H9 (cell line): ENCODE data around the gene CDH23. TPM values are rescaled to one million over a fixed set of nuclear protein-coding genes. Genes with fewer than 3 reads are reported as not detected.

Experiments used
- DNase-seq: peaks from one replicate; pipeline ENCODE4 v3.0.0-alpha.2; 2017
- H2AFZ ChIP-seq: one replicate; pipeline ENCODE4 v1.6.1; 2013; ENCODE audit warnings: mild to moderate bottlenecking, low read length, control low read depth, moderate library complexity
- H2AK5ac ChIP-seq: 2 replicates; pipeline ENCODE4 v1.6.1; 2013; ENCODE audit warnings: low read length, control low read depth, mixed read lengths; ENCODE audit not compliant: insufficient read length
- H2BK120ac ChIP-seq: one replicate; pipeline ENCODE4 v1.6.1; 2013; ENCODE audit warnings: low read depth, mild to moderate bottlenecking, low read length, control low read depth, inconsistent platforms; ENCODE audit not compliant: poor library complexity, severe bottlenecking
- H2BK12ac ChIP-seq: 2 replicates; pipeline ENCODE4 v1.6.1; 2013; ENCODE audit warnings: low read length, control low read depth, mixed read lengths, low read depth; ENCODE audit not compliant: insufficient read length
- H2BK15ac ChIP-seq: 2 replicates; pipeline ENCODE4 v1.6.1; 2013; ENCODE audit warnings: low read depth, low read length, control low read depth
- H2BK20ac ChIP-seq: one replicate; pipeline ENCODE4 v1.6.1; 2013; ENCODE audit warnings: low read depth, mild to moderate bottlenecking, low read length, control low read depth, inconsistent platforms; ENCODE audit not compliant: poor library complexity, severe bottlenecking
- H2BK5ac ChIP-seq: 2 replicates; pipeline ENCODE4 v1.6.1; 2013; ENCODE audit warnings: low read length, control low read depth, mixed read lengths; ENCODE audit not compliant: insufficient read length
- H3K14ac ChIP-seq: 2 replicates; pipeline ENCODE4 v1.6.1; 2013; ENCODE audit warnings: low read length, control low read depth; ENCODE audit not compliant: insufficient read depth
- H3K18ac ChIP-seq: 2 replicates; pipeline ENCODE4 v1.6.1; 2013; ENCODE audit warnings: low read depth, mild to moderate bottlenecking, mixed read lengths, low read length, control low read depth; ENCODE audit not compliant: insufficient read length
- H3K23ac ChIP-seq: 2 replicates; pipeline ENCODE4 v1.6.1; 2013; ENCODE audit warnings: low read length, control low read depth, mixed read lengths, low read depth; ENCODE audit not compliant: insufficient read length
- H3K23me2 ChIP-seq: 2 replicates; pipeline ENCODE4 v1.6.1; 2013; ENCODE audit warnings: low read depth, mild to moderate bottlenecking, mixed read lengths, low read length, control low read depth; ENCODE audit not compliant: insufficient read length, poor library complexity, severe bottlenecking
- H3K27ac ChIP-seq: 2 replicates; pipeline ENCODE4 v1.5.1; 2013; ENCODE audit warnings: low read length, control low read depth, mixed read lengths, low read depth; ENCODE audit not compliant: insufficient read length
- H3K27me3 ChIP-seq: 2 replicates; pipeline ENCODE4 v1.6.1; 2013; ENCODE audit warnings: low read length, control low read depth, inconsistent platforms; ENCODE audit not compliant: insufficient read depth
- H3K4ac ChIP-seq: 2 replicates; pipeline ENCODE4 v1.6.1; 2013; ENCODE audit warnings: low read depth, mild to moderate bottlenecking, control low read depth, inconsistent platforms, low read length, moderate library complexity
- H3K4me1 ChIP-seq: 2 replicates; pipeline ENCODE4 v1.6.1; 2013; ENCODE audit warnings: low read length, control low read depth, inconsistent platforms; ENCODE audit not compliant: insufficient read depth
- H3K4me2 ChIP-seq: 2 replicates; pipeline ENCODE4 v1.6.1; 2013; ENCODE audit warnings: low read length, control low read depth, mixed read lengths; ENCODE audit not compliant: insufficient read length, insufficient read depth
- H3K56ac ChIP-seq: 2 replicates; pipeline ENCODE4 v1.6.1; 2013; ENCODE audit warnings: low read depth, mild to moderate bottlenecking, mixed read lengths, low read length, control low read depth; ENCODE audit not compliant: insufficient read length
- H3K79me1 ChIP-seq: 2 replicates; pipeline ENCODE4 v1.6.1; 2013; ENCODE audit warnings: low read depth, mild to moderate bottlenecking, moderate library complexity, low read length, control low read depth, inconsistent platforms; ENCODE audit not compliant: insufficient read depth, poor library complexity, severe bottlenecking
- H3K79me2 ChIP-seq: 2 replicates; pipeline ENCODE4 v1.6.1; 2013; ENCODE audit warnings: low read length, control low read depth, inconsistent platforms; ENCODE audit not compliant: insufficient read depth
- H3K9ac ChIP-seq: 2 replicates; pipeline ENCODE4 v1.6.1; 2013; ENCODE audit warnings: low read length, control low read depth, mixed read lengths; ENCODE audit not compliant: insufficient read length; ENCODE audit errors: extremely low read depth
- H3K9me3 ChIP-seq: one replicate; pipeline ENCODE4 v1.6.1; 2013; ENCODE audit warnings: low read depth, low read length, inconsistent platforms; ENCODE audit not compliant: control insufficient read depth
- H3T11ph ChIP-seq: one replicate; pipeline ENCODE4 v1.6.1; 2013; ENCODE audit warnings: mild to moderate bottlenecking, low read length, control low read depth, inconsistent platforms
- H4K20me1 ChIP-seq: one replicate; pipeline ENCODE4 v1.6.1; 2013; ENCODE audit not compliant: control insufficient read depth, insufficient read length, insufficient read depth
- H4K5ac ChIP-seq: 2 replicates; pipeline ENCODE4 v1.6.1; 2013; ENCODE audit warnings: low read depth, mild to moderate bottlenecking, mixed read lengths, low read length, control low read depth; ENCODE audit not compliant: insufficient read length
- H4K8ac ChIP-seq: replicated peaks from 2 replicates; pipeline ENCODE4 v1.6.1; 2013; ENCODE audit warnings: low read length, control low read depth, mixed read lengths, low read depth; ENCODE audit not compliant: insufficient read length
- H4K91ac ChIP-seq: 2 replicates; pipeline ENCODE4 v1.6.1; 2013; ENCODE audit warnings: low read depth, mild to moderate bottlenecking, moderate library complexity, mixed read lengths, low read length, control low read depth; ENCODE audit not compliant: insufficient read length
- H3K27ac Mint-ChIP-seq, 3 experiments: 2 replicates in 2 of 3; 3 replicates in 1 of 3; pipeline ENCODE4 v1.8.0; 2020 to 2021; ENCODE audit warnings: mixed read lengths in 3 of 3, mild to moderate bottlenecking in 1 of 3, moderate library complexity in 1 of 3
- H3K27me3 Mint-ChIP-seq: 2 replicates; pipeline ENCODE4 v1.8.0; 2021; ENCODE audit warnings: low read depth, mild to moderate bottlenecking, moderate library complexity, mixed read lengths
- H3K36me3 Mint-ChIP-seq, 3 experiments: 2 replicates in 2 of 3; 3 replicates in 1 of 3; pipeline ENCODE4 v1.8.0; 2020 to 2021; ENCODE audit warnings: low read depth in 3 of 3, mixed read lengths in 3 of 3; ENCODE audit not compliant: insufficient read depth in 1 of 3
- H3K4me1 Mint-ChIP-seq, 2 experiments: 2 replicates each; pipeline ENCODE4 v1.8.0; 2020; ENCODE audit warnings: mixed read lengths in 2 of 2
- H3K4me3 Mint-ChIP-seq, 2 experiments: 2 replicates in 1 of 2; 3 replicates in 1 of 2; pipeline ENCODE4 v1.8.0; 2020 to 2021; ENCODE audit warnings: mild to moderate bottlenecking in 2 of 2, mixed read lengths in 2 of 2, moderate library complexity in 1 of 2
- H3K9me3 Mint-ChIP-seq, 2 experiments: 2 replicates in 1 of 2; 3 replicates in 1 of 2; pipeline ENCODE4 v1.8.0; 2020; ENCODE audit warnings: mild to moderate bottlenecking in 2 of 2, mixed read lengths in 2 of 2, moderate library complexity in 1 of 2
- CTCF ChIP-seq: fragments of 200-600 bp; sonication (generic); conservative IDR thresholded peaks from 3 replicates; pipeline ENCODE4 v1.8.0; 2021; ENCODE audit warnings: antibody characterized with exemption, mild to moderate bottlenecking
- WGBS: extraction: QIAGEN DNeasy Blood & Tissue Kit; methylation state at CpG from one replicate; pipeline ENCODE4 v1.1.7; 2013; ENCODE audit warnings: missing lambda C conversion rate, low lambda C conversion rate, mixed read lengths; ENCODE audit not compliant: insufficient read length; ENCODE audit errors: extremely low coverage; 5-methylcytosine and 5-hydroxymethylcytosine counted together
- total RNA-seq: library from RNA; stranded (reverse); gene quantifications from 2 replicates; pipeline ENCODE4 v1.2.1, GENCODE V29; 2021

The CDH23 gene
- total RNA-seq, 1 experiment from 2014 or later: 2.1 TPM

- H2AK5ac ChIP-seq: no peak overlapping the region
- H4K8ac ChIP-seq: no peak overlapping the region
- H3K36me3 Mint-ChIP-seq: no peaks in the 10 kb centered on the region
- H3T11ph ChIP-seq: no peak overlapping the region
- H2BK20ac ChIP-seq: no peak overlapping the region
- no peak overlapping the region for H3K14ac ChIP-seq
- H3K27me3 ChIP-seq: peaks cover 5% of the 10 kb centered on the region; the same call in 1 of the 2 replicates
- no peak overlapping the region for H3K4me3 Mint-ChIP-seq
- no peak overlapping the region for H3K23ac ChIP-seq
- H4K91ac ChIP-seq: no peak overlapping the region
- no peak overlapping the region for H2AFZ ChIP-seq
- H3K4me1 ChIP-seq: no peaks in the 10 kb centered on the region; the same call in 1 of the 2 replicates
- no peak overlapping the region for H3K27ac ChIP-seq
- H3K79me2 ChIP-seq: no peaks in the 10 kb centered on the region
- H3K4ac ChIP-seq: no peak overlapping the region
- DNase-seq: no peak
- peaks cover 36% of the 10 kb centered on the region for H3K27me3 Mint-ChIP-seq
- H3K23me2 ChIP-seq: no peaks in the 10 kb centered on the region
- no peak overlapping the region for H3K18ac ChIP-seq
- H2BK5ac ChIP-seq: no peak overlapping the region
- WGBS: no CpG with 5 or more reads among the region's 5 CpGs
- H3K79me1 ChIP-seq: no peaks in the 10 kb centered on the region
- H2BK15ac ChIP-seq: no peak overlapping the region
- H2BK120ac ChIP-seq: no peak overlapping the region
- no peaks in the 10 kb centered on the region for H3K9me3 ChIP-seq
- peaks cover 3 to 6% of the 10 kb centered on the region in 2 experiments; a peak in 3 of 4 replicates for H3K4me1 Mint-ChIP-seq
- H2BK12ac ChIP-seq: no peak overlapping the region
- H4K20me1 ChIP-seq: no peaks in the 10 kb centered on the region
- no peak overlapping the region for H3K56ac ChIP-seq
- no peak overlapping the region for H3K27ac Mint-ChIP-seq
- no peak for TF ChIP-seq CTCF
- no peak overlapping the region for H3K4me2 ChIP-seq
- no peak overlapping the region for H4K5ac ChIP-seq
- no peak overlapping the region for H3K9ac ChIP-seq
- H3K9me3 Mint-ChIP-seq: no peaks in the 10 kb centered on the region
Measured at GRCh38 chr10:71769279-71769823, 372.6 kb downstream of the CDH23 start.
